ENCODE measurements around the gene RAD9A. TPM values are rescaled to one million over a fixed set of nuclear protein-coding genes. Genes with fewer than 3 reads are reported as not detected.

RAD9A gene
- total RNA-seq, 4 donors from 2014 or later: 37.0 to 73.4 (median 61.6) TPM

DNA sequence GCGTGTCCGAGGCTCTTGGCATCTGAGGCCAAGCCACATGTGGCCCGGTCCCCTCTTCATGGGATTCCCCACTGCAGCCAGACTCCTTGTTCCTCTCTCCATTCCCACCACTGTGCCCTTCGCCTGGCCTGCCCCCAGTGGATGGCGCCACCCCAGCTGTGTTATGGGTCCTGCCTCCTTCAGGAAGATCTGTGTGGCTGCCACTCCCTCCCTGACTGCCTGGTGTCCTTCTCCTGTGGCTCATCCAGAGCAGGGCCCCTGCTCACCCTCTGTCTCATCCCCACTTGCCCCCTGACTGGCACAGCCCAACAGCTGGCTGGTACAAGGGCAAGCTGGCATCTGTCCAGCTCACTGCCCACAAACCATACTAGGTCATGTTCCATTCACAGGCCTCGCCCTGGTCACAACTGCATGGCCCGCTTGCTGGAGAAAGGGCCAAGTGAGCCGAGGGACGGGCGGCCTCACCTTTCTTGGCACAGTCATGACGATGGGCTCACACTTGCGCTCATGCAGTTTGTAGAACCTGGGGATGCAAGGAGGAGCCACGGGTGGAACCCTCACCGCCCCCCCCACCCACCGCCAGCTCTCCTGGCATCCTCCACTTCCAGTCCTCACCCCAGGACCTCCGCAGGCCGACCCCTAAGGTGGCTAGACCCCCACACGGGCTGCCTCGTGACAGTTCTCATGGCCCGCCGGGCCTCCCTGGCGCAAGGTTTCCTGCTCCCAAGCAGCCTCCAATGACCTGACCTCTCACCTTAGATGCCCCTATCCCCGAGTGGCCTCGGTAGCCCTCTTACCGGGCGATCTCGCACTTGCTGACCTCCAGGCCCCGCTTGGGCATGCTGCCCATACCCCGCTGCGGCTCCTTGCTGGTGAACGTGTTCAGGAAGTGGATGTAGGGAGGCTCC is 47.8 kb downstream of the RAD9A start:
- Histone ChIP-seq H3K27me3 (no peaks in the 10 kb centered on the region), H3K36me3 (peaks cover 0 to 66% (median 0%) of the 10 kb centered on the region in 3 donors), H3K27ac (peak overlapping the region; percentile 44 to 99 (median 78)), H3K4me3 (peak overlapping the region in 1 of 4 donors; percentile 81), H3K4me1 (peaks cover 0 to 57% (median 43%) of the 10 kb centered on the region in 4 donors), H3K9me3 (no peaks in the 10 kb centered on the region)
- DNase-seq: peak in 2 of 3 donors; percentile 64 to 72
- TF ChIP-seq POLR2A (IDR thresholded peaks at IDR 0.05): no peak
- TF ChIP-seq, protein P1, sequence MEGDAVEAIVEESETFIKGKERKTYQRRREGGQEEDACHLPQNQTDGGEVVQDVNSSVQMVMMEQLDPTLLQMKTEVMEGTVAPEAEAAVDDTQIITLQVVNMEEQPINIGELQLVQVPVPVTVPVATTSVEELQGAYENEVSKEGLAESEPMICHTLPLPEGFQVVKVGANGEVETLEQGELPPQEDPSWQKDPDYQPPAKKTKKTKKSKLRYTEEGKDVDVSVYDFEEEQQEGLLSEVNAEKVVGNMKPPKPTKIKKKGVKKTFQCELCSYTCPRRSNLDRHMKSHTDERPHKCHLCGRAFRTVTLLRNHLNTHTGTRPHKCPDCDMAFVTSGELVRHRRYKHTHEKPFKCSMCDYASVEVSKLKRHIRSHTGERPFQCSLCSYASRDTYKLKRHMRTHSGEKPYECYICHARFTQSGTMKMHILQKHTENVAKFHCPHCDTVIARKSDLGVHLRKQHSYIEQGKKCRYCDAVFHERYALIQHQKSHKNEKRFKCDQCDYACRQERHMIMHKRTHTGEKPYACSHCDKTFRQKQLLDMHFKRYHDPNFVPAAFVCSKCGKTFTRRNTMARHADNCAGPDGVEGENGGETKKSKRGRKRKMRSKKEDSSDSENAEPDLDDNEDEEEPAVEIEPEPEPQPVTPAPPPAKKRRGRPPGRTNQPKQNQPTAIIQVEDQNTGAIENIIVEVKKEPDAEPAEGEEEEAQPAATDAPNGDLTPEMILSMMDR (IDR thresholded peaks at IDR 0.05): peak in 2 of 6 experiments; percentile 13 to 22

DNA sequence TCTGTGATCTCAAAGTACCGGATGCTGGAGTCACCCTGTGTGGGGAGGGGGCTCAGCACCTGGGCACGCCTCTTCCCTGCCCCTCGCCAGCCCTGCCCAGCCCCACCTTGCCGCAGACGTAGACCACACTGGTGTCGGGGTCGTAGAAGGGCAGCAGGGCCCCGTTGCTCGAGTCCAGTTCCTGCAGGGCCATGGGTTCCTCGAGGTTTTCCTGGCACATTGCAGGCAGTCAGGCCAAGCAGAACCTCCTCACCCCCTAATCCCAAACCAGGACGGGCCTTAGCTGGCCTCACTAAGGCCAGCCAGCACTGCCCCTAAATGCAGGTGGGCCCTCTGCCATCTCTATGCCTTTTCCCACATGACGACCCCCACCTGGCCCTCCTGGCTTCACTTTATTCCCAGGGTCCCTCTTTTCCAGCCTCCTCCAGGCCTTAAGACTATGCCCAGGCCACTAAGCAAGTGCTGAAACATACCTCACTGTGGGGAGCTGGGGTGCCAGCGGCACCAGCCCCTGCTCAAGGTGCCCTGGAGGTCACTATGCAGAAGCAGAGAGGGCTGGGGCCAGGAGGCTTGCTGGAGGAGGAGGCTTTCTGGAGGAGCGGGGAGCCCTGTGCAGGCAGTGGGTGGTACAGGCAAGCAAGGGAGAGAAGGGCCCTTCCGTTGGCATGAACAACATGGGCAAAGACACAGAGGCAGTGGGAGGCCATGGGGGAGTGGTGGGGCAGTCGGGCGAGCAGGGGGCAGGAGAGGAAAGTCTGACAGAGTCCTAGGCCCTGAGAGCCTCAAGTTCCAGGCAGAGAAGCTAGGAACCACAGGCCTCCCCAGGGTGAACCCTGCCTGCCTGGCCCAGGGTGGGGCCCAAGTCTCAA is 48.7 kb downstream of the RAD9A start:
- no peaks in the 10 kb centered on the region for H3K27me3 ChIP-seq
- peak overlapping the region; percentile 44 to 99 (median 78) for H3K27ac ChIP-seq
- TF ChIP-seq POLR2A (IDR thresholded peaks at IDR 0.05): no peak
- TF ChIP-seq, protein P1 (IDR thresholded peaks at IDR 0.05): no peak

DNA sequence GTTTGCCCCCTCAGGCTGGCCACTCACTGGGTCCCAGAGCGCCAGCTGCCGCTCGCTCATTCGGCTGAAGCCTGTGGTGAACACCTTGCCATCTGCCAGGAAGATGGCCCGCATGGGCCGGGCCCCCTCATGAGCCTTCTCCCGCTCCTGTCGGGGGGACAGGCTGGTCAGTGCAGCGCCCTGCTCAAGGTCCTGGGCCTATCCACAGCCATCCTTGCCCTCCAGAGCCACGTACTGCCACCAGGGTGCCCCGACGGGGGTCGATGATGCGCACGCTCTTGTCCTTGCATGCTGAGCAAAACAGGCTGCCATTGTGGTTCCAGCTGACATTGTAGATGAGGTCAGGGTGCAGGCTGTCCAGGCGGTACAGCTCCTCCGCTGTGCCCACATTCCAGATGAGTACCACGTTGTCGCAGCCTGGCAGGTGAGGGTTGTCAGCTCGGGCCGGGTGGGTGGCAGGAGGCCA is 49.3 kb downstream of the RAD9A start:
- Histone ChIP-seq H3K9me3 (no peaks in the 10 kb centered on the region), H3K27ac (peak overlapping the region in 1 of 4 donors; percentile 99), H3K4me3 (no peak overlapping the region), H3K4me1 (peaks cover 0 to 62% (median 45%) of the 10 kb centered on the region in 4 donors), H3K27me3 (no peaks in the 10 kb centered on the region), H3K36me3 (peaks cover 0 to 50% (median 0%) of the 10 kb centered on the region in 3 donors)
- no peak for DNase-seq
- TF ChIP-seq POLR2A (IDR thresholded peaks at IDR 0.05): no peak
- TF ChIP-seq, protein P1 (IDR thresholded peaks at IDR 0.05): no peak

More for the DNA sequence above, 48.7 kb downstream of the RAD9A start:
- Histone ChIP-seq H3K4me3 (no peak overlapping the region), H3K9me3 (no peaks in the 10 kb centered on the region), H3K36me3 (peaks cover 0 to 57% (median 0%) of the 10 kb centered on the region in 3 donors), H3K4me1 (peaks cover 0 to 60% (median 44%) of the 10 kb centered on the region in 4 donors)
- DNase-seq: no peak

DNA sequence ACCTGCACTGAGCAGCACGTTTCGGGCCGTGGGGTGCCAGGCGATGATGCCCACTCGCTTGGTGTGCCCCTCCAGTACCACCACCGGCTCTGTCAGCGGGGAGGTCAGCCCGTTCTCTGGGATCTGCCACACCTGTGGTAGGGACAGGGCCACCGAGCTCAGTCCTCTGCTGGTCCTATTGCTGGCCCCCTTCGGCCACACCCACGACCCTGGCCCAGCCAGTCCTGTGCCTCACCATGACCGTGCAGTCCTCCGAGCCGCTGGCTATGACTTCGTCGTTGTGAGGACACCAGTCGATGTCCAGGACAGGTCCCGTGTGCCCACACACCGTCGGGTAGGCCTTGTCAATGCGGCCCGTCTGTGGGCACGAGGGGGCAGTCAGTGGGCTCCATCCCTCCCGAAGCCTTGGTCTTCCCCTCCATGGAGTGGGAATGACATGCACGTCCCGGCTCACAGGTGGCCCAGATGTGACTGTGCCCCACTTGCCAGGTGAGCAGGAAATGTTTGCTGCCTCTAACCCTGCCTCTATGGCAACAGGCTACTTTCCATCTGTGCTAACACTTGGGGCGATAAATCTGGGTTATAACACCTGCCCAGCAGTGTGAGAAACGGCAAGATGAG is 50.1 kb downstream of the RAD9A start:
- TF ChIP-seq, protein P1 (IDR thresholded peaks at IDR 0.05): no peak
- TF ChIP-seq POLR2A (IDR thresholded peaks at IDR 0.05): no peak
- Histone ChIP-seq H3K4me1 (peaks cover 0 to 59% (median 47%) of the 10 kb centered on the region in 4 donors), H3K4me3 (peak overlapping the region in 2 of 4 donors; percentile 94 to 95)

More for the DNA sequence above, 50.1 kb downstream of the RAD9A start:
- Histone ChIP-seq H3K9me3 (no peaks in the 10 kb centered on the region), H3K36me3 (peaks cover 0 to 49% (median 0%) of the 10 kb centered on the region in 3 donors), H3K27me3 (no peaks in the 10 kb centered on the region), H3K27ac (peak overlapping the region in 3 of 4 donors; percentile 88 to 99 (median 96))
- DNase-seq: no peak
